NOMO-1 (cell line): Measurements from ENCODE around the gene FMC1.
"Not testable (repeated sequence)": the region's sequence is repeated elsewhere in the genome, so short reads cannot be mapped to it uniquely, and the experiment has no call there.

Experiments used
- DNase-seq, 2 experiments: peaks; one replicate each; lab custom pipeline; 2025; ENCODE audit not compliant: unreplicated experiment in 2 of 2; lab: John Stamatoyannopoulos, UW

FMC1 gene

DNA sequence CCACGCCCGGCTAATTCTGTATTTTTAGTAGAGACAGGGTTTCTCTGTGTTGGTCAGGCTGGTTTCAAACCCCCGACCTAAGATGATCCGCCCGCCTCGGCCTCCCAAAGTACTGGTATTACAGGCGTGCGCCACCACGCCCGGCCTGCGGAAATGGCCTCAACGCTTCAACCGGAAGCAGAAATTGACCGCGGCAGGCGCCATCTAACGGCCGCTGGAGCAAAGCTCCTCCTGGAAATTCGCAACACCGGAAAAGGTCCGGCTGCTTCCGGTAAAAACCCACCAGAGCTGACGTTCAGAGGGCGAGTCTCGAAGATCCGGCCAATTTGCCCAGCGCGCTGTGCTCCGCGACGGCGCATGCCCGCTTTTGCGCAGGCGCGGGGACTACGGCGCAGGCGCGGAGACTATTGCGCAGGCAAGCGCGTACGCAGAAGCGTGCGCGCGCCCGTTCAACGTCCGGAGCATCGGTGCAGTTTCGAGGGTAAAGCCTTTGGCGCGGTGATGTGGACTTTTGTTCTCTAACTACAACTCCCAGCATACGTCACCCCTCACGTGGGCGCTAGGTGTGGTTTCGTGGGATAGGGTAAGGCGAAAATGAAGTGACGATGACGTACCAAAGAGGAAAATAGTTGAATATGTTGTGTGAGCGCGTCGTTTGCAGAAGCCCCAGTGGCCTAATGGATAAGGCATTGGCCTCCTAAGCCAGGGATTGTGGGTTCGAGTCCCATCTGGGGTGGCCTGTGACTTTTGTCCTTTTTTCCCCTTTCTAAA, 915 bp upstream of the FMC1 start:
- peak; percentile 96 to 98 for DNase-seq

DNA sequence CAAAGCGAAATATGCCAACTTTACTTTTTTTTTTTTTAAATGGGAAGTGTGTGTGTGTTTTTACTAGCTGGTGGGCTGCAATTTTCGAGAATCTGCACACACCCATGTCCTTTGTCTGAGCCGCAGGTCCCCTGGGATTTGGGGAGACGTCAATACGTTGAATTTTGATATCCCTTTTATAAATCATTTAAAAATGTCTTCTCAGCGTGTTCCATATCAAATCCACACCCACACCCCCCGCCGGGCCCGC, 404 bp upstream of the FMC1 start:
- DNase-seq, result no peak

DNA sequence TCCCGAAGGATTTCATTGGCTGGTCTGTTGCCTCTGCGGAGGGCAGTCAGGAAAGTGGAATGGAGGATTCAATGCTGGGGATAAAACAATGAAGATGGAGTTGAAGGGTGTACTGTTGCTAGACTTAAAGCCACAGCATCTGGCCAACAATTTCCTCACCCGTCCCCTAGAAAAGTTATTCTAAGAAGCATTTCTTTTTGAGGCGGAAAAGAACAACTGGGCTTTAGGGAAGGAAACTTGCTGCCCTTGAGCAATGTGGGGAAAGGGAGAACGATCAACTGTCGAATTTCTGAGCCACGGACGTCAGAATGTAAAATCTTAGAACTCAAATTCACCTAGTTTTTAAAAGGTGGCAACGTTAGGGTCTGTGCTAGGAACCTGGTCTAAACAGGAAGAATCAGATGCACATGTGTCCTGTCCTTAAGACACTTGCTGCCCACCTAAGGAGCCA, 664 bp downstream of the FMC1 start:
- DNase-seq, result peak in 1 of 2 experiments; percentile 60

DNA sequence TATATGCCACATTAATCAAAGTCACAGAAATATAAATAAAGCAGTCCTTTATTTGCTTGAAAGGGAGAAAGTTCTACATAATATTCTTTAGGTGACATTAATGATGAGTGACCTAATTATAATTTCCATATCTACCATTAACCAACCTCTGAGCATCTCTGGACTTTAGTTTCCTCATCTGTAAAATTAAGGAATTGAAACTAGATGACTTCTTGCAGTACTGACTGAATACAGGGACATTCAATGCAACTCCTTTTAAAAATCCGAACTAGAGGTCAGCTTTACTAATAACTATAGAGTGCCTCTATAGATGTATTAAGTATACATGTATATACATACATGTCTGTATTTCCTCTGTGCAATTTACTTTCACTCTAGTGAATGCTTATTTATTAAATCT, 3.9 kb downstream of the FMC1 start:
- DNase-seq, result peak in 1 of 2 experiments; percentile 53

DNA sequence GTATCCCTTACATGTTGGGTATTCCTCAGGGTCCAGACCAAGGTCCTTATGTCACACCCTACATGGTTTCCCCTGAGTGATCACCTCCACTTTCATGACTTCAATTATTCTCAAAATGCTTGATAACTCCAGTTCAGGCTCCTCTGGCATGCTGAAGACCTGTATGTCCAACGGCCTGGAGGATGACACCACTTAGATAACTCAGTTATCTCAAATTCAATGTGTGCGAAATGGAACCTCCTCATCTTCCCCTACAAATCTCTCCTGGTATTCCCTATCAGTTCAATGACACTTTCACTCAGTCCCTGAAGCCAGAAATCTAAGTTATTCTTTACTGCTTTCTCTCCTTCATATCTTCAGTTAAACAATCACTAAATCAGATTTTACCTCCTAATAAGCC, 9.9 kb downstream of the FMC1 start:
- no peak for DNase-seq

DNA sequence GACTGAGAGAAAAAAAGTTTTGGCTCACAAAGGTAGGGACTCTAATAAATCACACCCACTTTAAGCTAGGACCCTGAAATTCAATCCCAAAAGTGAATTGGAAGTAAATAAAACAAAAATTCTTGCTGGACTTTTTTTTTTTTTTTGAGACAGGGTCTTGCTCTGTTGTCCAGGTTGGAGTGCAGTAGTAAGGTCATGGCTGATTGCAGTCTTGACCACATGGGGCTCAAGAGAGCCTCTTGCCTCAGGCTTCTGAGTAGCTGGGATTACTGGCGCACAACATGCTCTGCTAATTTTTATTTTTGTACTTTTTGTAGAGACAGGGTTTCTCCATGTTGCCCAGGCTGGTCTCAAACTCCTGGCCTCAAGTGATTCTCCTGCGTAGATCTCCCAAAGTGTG, 13.6 kb downstream of the FMC1 start:
- no peak for DNase-seq

DNA sequence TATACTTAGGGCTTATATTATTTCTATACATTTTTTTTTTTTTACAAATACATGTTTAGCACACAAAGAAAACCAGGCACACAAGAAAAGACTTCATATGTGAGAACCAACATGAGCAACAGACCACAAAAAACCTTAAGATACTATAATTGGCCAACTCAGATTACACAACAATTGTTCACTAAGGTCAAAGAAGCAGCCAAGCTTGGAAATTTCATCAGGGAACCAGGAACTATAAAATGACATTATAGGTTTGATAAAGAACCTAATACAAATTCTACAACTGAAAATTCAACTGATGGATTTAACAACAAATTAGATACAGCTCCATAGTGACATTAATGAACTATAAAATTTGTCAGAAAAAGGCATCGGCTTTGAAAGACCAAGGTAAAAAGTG, 14.2 kb downstream of the FMC1 start:
- DNase-seq, result peak; percentile 20 to 64

DNA sequence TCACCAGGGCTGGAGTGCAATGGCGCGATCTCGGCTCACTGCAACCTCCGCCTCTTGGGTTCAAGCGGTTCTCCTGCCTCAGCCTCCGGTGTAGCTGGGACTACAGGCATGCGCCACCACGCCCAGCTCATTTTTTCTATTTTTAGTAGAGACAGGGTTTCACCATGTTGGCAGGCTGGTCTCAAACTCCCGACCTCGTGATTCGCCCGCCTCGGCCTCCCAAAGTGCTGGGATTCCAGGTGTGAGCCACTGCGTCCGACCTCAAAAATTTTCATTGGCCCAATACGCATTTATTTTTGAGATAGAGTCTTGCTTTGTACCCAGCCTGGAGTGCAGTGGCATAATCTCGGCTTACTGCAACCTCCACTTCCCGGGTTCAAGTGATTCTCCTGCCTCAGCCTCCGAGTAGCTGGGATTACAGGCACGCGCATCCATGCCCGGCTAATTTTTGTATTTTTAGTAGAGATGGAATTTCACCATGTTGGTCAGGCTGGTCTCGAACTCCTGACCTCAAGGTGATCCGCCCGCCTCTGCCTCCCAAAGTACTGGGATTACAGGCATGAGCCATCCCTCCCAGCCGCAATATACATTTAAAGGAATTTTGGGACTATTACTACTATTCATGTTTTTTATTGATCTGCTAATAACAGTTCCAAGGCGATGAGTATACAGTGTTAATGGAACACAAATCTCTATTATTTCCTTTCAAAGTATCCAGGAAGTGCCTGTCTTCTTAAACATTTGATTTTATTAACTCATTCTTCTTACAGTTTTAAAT, 16.8 kb downstream of the FMC1 start:
- not testable (repeated sequence) for DNase-seq

DNA sequence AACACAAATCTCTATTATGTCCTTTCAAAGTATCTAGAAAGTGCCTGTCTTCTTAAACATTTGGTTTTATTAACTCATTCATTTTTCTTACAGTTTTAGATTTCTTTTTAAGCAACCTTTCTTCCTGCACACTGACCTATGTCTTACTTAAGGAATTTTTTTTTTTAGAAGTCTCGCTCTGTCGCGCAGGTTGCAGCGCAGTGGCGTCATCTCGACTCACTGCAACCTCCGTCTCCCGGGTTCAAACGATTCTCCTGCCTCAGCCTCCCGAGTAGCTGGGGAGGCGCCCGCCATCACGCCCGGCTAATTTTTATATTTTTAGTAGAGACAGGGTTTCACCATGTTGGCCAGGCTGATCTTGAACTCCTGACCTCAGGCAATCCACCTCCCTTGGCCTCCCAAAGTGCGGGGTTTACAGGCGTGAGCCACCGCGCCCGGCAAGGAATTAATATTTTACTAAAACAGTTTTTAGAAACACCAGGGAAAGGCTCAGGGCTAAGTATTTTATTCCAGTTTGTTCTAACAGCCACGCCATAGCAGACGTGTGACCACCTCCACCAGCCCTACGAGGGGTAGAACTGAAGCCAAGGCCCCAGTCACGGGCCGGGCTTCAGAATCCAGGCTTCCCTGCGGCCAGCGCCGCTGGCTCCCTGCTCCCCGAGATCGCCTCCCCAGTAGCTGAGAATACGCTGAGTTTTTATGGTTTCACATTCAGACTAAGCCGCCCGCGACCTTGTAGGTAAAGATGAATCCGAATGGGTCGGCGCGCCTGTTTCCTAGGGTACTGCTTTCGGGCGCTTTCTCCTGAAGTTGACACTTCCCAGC, 17.6 kb downstream of the FMC1 start:
- DNase-seq, result peak in 1 of 2 experiments; percentile 43

DNA sequence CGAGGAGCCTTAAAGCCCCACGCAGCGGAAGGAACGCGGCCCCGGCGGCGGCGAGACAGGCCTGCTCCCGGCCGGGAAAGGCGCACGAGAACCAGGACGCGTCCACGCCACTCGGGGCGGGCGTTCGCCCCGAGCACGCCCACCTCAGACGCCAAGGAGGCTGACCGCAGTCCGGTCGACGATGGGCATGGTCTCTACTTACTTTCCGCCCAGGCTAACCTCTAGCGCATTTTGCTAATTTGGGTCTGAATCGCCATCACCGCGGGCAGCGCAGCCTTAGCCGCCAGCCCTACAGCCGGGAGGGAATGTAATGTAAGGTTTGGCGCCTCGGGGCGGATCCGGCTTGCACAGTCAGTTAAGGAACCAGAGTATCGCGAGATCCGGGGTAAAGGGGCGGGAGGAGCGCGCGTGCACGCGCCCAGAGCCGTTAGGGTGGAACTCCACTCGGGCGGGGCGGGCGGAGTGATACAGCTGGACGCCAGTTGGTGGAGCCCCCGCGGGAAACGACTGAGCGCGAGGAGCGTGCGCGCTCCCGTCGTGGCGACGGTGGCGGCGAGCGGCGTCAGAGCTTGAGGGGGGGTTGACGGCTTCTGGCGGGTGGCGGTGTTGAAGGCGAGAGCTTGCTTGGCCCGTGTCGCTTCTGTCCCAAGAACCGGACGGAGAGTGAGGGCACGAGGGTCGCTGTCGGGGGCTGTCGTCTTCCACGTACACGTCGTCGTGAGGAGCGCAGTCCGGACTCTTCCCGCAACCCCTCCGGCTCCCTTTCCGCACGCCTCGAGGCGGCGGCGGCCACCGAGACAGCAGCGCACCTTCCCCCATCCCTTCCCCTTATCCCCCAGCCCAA, 18.5 kb downstream of the FMC1 start, which contains the start of gene LUC7L2:
TSS of gene LUC7L2 (plus strand) at position 529 of the 844 bp plus-strand sequence. CDS start 368 bp downstream, outside the sequence.
- peak; percentile 78 to 87 for DNase-seq

DNA sequence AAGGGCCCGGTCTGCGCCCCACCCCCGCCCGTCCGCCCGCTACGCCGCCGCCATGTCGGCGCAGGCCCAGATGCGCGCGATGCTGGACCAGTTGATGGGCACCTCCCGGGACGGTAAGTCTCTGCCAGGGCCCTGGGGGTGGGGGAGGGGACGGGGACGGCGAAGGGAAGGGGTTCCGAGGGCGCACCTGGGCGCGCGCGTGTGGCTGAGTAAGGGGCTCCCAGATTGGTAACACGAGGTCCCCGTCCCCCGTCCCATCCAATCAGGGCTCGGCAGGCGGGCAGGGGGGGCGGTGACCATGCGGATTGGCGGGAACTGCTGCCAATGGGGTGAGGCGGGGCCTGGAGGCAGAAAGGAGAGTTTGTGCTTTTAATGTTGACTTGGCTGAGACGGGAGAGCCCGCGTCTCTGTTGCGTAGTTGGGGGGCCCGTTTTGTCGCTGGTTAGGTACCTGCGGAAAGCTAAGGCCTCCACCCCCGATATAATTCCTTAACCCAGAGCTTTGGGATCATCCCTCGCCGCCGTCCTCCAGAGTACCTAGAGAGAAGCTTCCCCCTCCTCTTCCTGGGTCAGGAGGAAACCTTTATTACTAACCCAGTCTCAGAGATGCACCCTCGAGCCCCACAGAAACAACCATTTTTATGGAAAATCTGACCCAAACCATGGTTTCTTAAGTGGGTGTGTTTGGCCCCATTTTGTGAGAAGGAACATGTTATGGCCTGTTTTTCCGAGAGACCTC, 19.2 kb downstream of the FMC1 start:
- peak; percentile 71 to 82 for DNase-seq

DNA sequence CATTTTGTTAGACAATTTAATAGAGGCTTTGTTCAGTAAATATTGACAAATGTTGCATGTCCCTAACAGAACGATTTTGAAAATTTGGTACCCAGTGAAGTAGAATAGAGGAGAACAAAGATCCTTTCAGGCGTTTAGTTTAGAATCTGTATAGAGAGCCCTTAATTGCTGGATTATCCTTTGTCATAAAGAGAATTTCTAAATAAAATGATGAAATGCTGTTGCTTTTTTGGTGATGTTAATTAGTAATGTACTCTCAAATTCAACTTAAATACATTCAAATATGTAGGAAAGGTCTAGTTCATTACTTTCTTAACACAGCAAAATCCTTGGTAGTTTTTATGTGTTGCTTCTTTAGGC, 19.8 kb downstream of the FMC1 start:
- DNase-seq, result no peak

DNA sequence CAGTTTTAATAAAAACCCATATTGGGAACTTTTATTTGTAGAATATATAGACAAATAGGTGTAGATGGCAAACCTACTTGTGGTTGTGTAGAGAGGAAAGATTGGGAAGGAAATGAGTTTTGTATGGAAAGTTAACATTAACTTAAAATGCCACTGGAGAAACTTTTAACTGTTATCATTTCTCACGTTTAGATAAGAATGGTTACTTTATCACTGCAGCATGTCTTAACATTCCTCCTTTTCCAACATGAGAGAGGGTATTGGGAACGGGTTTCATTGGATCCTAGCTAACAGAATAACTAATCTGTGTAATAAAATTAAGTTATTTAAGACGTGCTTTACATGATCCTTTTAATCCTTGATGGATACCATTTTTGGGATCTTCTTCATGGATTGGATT, 20.4 kb downstream of the FMC1 start:
- DNase-seq, result no peak

DNA sequence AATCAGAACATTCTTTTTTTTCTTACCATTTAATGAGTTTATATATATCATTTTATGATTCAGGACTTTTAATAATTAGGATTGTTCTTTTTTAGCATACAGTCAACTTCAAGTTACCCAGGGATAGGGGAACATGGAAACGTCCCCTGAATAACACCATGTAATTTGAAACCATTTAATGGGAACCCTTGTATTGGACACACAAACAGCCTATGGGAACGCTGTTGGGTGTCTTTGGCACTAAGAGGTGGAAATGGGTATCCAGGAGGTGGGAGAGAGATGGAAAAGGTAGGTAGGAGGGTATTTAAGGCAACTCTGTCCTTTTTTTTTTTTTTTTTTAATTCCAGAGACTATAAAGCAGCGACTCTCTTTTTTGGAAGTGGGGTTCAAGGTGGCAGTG, 21.2 kb downstream of the FMC1 start:
- DNase-seq, result no peak

DNA sequence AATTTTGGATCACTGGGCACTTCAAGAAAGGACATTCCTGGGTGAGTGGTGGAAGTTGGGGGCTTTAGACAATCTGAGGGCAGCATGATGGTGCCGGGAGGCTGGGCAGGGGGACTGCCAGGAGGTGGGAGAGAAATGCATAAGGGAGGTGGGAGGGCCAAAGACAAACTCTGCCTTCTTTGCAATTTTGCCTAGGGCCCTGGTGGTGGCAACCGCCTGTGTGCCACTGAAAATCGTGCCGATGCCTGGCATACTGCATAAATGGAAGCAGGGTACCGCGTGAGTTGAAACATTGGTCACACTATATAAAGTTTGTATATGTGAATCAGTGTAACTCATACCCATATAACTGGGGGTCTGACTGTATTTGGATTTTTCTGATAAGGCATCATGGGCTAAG, 21.8 kb downstream of the FMC1 start:
- DNase-seq, result no peak

DNA sequence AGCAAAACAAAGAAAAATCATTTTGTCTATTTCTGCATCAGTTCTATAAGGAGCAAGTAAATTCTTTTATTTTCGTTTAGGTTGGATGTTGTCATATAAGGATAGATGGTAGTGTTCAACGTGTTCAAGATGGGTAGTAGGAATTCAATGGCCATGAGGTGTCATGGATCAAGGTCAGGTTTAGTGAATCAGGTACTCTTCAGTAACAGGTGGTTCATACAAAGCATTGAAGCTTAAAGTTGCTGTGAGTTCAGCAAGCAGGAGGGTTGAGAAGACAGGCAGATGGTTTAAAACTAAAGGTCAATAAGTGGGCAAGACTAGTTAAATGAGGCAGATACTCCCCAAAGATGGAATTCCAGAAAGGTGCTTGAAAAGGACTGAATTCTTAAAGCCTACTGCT, 24.2 kb downstream of the FMC1 start:
- DNase-seq, result no peak

DNA sequence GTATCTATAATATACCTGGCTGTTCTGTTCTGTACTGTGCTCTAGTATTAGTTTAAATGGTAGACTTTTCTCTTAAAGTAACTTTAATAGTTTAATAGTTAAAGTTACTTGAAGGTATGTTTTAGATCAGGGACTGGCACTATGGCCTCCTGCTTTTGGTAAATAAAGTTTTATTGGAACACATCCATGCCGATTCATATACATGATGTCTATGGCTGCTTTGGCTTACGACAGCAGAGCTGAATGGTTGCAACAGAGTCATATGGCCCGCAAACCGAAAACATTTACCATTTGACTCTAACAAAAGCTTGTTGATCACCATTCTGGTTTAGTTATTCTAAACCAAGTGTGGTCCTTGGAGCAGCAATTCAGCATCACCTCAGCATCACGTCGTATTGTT, 25.3 kb downstream of the FMC1 start:
- no peak for DNase-seq

DNA sequence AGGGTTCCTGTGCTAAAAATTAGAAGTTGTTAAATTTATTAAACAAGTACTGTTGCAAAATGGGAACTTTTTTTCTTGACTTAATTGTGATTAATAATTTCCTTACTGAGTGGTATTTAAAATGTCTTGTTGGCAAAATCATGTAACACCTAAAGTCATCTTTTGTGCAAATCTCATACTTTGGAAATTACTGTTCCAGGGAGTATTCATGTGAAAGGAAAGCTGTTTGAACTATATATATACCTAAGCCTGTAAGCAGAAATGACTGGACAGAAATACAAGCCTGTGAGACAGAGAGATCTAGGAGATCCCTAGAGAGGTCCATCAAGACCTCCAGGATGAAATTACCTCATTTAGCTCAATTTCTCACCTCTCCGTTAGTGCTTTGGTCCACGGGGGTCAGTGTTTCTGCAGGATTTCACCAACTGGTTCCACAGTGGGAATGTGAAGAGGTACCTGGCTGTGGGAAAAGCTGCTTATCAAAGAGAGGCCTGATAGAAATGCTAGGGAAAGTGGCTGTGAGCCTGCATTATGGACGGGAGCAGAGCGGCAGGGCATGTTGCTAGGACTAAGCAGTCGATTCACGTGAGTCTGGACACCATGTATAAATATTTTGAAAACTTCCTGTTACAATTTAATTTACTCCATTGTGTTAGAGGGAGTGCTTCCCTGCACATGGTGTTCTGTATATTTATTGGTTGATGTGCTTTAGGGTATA, 26.5 kb downstream of the FMC1 start:
- DNase-seq, result no peak

DNA sequence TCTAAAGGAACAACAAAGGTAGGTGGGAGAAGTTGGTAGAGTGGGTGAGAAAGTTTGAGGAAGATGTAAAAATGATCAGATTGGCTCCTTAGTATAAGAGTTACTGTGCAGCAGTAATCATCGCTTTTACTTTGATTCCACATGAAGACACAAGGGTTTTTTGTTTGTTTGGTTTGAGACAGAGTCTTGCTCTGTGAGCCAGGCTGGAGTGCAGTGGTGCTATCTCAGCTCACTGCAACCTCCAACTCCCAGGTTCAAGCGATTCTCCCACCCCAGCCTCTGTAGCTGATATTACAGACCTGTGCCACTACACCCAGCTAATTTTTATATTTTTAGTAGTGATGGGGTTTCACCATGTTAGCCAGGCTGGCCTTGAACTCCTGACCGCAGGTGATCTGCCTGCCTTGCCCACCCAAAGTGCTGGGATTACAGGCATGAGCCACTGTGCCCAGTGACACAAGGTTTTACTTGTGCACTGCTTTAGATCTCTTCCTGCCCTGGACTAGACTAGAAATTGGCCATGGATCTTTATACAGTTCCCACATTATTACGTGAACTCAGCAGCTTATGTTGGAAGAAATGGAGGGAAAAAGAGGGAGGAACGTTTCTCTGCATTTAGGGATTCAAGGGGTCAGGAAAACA, 29.3 kb downstream of the FMC1 start:
- DNase-seq, result no peak
